PFSK-1 (cell line): ENCODE measurements around the gene SLC6A9.

Source experiments
- FOXP2 ChIP-seq: optimal IDR thresholded peaks from 2 replicates; pipeline ENCODE3; 2011; ENCODE audit warnings: borderline replicate concordance, control low read depth, inconsistent platforms; ENCODE audit not compliant: insufficient read depth; ENCODE audit errors: extremely low read length, extremely low read depth
- POLR2AphosphoS5 ChIP-seq: IDR thresholded peaks from 2 replicates; pipeline ENCODE4 v1.6.1; 2012; ENCODE audit warnings: low read depth, mild to moderate bottlenecking, control low read depth, low read length, moderate library complexity
- SIN3A ChIP-seq: IDR thresholded peaks from 2 replicates; pipeline ENCODE4 v1.6.1; 2012; ENCODE audit warnings: mild to moderate bottlenecking, low read length, moderate library complexity, borderline replicate concordance; ENCODE audit not compliant: insufficient read depth
- TAF1 ChIP-seq: IDR thresholded peaks from 2 replicates; pipeline ENCODE4 v1.6.1; 2012; ENCODE audit warnings: low read length, control low read depth, borderline replicate concordance; ENCODE audit not compliant: insufficient read depth
- TF ChIP-seq, protein P1 (sequence below), 2 experiments: IDR thresholded peaks; 2 replicates each; pipeline versions ENCODE4 v1.6.1 to v1.8.0; 2011 to 2012; ENCODE audit warnings: low read depth in 2 of 2, low read length in 2 of 2, control low read depth in 1 of 2, inconsistent platforms in 1 of 2, mild to moderate bottlenecking in 1 of 2, moderate library complexity in 1 of 2; ENCODE audit not compliant: insufficient read depth in 1 of 2

SLC6A9 gene

GRCh38 chr1:43962324-43962723, 68.9 kb downstream of the SLC6A9 start:
- TF ChIP-seq SIN3A (no peak), TAF1 (no peak), FOXP2 (no peak), POLR2AphosphoS5 (no peak)
- TF ChIP-seq, protein P1, sequence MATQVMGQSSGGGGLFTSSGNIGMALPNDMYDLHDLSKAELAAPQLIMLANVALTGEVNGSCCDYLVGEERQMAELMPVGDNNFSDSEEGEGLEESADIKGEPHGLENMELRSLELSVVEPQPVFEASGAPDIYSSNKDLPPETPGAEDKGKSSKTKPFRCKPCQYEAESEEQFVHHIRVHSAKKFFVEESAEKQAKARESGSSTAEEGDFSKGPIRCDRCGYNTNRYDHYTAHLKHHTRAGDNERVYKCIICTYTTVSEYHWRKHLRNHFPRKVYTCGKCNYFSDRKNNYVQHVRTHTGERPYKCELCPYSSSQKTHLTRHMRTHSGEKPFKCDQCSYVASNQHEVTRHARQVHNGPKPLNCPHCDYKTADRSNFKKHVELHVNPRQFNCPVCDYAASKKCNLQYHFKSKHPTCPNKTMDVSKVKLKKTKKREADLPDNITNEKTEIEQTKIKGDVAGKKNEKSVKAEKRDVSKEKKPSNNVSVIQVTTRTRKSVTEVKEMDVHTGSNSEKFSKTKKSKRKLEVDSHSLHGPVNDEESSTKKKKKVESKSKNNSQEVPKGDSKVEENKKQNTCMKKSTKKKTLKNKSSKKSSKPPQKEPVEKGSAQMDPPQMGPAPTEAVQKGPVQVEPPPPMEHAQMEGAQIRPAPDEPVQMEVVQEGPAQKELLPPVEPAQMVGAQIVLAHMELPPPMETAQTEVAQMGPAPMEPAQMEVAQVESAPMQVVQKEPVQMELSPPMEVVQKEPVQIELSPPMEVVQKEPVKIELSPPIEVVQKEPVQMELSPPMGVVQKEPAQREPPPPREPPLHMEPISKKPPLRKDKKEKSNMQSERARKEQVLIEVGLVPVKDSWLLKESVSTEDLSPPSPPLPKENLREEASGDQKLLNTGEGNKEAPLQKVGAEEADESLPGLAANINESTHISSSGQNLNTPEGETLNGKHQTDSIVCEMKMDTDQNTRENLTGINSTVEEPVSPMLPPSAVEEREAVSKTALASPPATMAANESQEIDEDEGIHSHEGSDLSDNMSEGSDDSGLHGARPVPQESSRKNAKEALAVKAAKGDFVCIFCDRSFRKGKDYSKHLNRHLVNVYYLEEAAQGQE (IDR thresholded peaks at IDR 0.05; ENCODE audit: insufficient read depth in 1 of 2, low read depth in 2 of 2, low read length in 2 of 2): no peak

DNA sequence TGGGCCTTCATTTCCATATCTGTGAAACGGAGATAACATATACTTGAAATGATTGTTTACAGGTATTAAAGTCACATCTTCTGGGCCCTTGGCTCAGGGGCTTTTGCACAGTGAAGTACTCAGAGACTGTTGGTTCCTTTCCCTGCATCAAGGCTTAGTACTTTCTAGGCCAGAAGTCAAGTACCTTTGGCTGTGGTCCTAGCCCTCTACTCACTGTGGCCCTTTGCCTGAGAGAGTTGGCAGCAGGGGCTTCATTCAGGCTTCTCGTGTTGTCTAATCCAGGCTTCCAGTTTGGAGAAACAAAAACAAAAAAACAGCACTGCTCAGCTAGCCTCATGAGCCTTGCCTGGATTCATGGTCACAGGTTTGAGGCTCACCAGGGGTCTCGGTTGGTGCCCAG, 69.6 kb downstream of the SLC6A9 start:
- TF ChIP-seq TAF1: no peak
- TF ChIP-seq SIN3A: no peak
- TF ChIP-seq, protein P1 (IDR thresholded peaks at IDR 0.05; ENCODE audit: insufficient read depth in 1 of 2, low read depth in 2 of 2, low read length in 2 of 2): no peak
- no peak for TF ChIP-seq POLR2AphosphoS5
- no peak for TF ChIP-seq FOXP2

- TF ChIP-seq, protein P1 (IDR thresholded peaks at IDR 0.05; ENCODE audit: insufficient read depth in 1 of 2, low read depth in 2 of 2, low read length in 2 of 2): no peak
- TF ChIP-seq SIN3A (no peak), TAF1 (no peak), POLR2AphosphoS5 (no peak), FOXP2 (no peak)
Observed at GRCh38 chr1:43960798-43961197, 70.5 kb downstream of the SLC6A9 start.

GRCh38 chr1:43958351-43959255, 72.7 kb downstream of the SLC6A9 start:
- no peak for TF ChIP-seq TAF1
- TF ChIP-seq POLR2AphosphoS5: no peak
- TF ChIP-seq FOXP2: no peak
- no peak for TF ChIP-seq SIN3A
- TF ChIP-seq, protein P1 (IDR thresholded peaks at IDR 0.05; ENCODE audit: insufficient read depth in 1 of 2, low read depth in 2 of 2, low read length in 2 of 2): no peak
